ENCODE measurements around the gene RAB3D.
"Not testable (repeated sequence)": the region's sequence is repeated elsewhere in the genome, so short reads cannot be mapped to it uniquely, and the experiment has no call there.

Gene RAB3D

DNA sequence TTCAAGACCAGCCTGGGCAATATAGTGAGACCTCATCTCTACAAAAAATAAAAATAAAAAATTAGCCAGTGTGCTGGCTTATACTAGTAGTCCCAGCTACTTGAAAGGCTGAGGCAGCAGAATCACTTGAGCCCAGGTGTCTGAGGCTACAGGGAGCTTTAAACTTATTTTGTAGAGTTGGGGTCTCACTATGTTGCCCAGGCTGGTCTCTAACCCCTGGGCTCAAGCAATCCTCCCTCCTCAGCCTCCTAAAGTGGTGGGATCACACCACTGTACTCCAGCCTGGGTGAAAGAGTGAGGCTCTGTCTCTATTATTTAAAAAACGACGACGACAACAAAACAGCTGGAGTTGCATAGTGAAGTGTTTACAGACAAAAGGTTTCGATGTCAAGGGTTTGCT, 8.0 kb downstream of the RAB3D start:
- Mint-ChIP-seq H3K4me3 (no peak overlapping the region), H3K27ac (no peak overlapping the region), H3K27me3 (no peaks in the 10 kb centered on the region), H3K4me1 (no peaks in the 10 kb centered on the region), H3K36me3 (peaks cover 10% of the 10 kb centered on the region), H3K9me3 (no peaks in the 10 kb centered on the region)

DNA sequence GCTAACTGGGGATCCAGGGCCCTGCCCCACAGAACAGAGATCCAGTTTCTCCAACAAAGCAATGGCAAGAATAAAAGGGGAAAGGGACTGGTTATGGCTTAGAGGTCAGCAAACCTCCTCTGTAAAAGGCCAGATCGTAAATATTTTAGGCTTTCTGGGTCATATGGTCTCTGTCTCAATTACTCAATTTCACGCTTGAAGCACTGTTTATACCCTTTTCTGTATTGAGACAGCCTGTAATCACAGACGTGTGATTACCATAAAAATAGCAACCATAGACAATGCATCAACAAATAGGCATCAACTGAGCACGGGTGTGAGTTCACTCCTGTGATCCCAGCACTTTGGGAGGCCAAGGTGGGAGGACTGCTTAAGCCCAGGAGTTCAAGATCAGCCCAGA, 9.3 kb downstream of the RAB3D start:
- Mint-ChIP-seq H3K9me3 (no peaks in the 10 kb centered on the region), H3K27ac (no peak overlapping the region), H3K36me3 (peaks cover 5% of the 10 kb centered on the region), H3K4me1 (no peaks in the 10 kb centered on the region), H3K27me3 (no peaks in the 10 kb centered on the region), H3K4me3 (no peak overlapping the region)

DNA sequence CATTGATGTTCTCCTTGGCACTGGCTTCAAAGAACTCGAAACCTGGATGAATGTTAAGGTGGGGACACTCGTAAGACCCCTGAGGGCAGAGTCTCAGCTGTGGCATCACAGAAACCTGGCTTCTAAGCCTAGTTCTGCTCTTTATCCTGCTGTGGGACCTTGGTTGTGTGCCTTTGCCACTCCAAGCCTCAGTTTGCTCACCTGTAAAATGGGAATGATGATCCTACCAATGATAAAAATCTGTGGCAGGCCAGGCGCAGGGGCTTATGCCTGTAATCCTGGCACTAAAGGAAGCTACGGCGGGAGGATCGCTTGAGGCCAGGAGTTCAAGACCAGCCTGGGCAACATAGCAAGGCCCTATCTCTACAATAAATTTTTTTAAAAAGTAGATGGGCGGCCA, 13.9 kb downstream of the RAB3D start:
- Mint-ChIP-seq H3K27me3 (no peaks in the 10 kb centered on the region), H3K4me3 (no peak overlapping the region), H3K27ac (no peak overlapping the region), H3K36me3 (no peaks in the 10 kb centered on the region), H3K9me3 (no peaks in the 10 kb centered on the region), H3K4me1 (peaks cover 18% of the 10 kb centered on the region)

DNA sequence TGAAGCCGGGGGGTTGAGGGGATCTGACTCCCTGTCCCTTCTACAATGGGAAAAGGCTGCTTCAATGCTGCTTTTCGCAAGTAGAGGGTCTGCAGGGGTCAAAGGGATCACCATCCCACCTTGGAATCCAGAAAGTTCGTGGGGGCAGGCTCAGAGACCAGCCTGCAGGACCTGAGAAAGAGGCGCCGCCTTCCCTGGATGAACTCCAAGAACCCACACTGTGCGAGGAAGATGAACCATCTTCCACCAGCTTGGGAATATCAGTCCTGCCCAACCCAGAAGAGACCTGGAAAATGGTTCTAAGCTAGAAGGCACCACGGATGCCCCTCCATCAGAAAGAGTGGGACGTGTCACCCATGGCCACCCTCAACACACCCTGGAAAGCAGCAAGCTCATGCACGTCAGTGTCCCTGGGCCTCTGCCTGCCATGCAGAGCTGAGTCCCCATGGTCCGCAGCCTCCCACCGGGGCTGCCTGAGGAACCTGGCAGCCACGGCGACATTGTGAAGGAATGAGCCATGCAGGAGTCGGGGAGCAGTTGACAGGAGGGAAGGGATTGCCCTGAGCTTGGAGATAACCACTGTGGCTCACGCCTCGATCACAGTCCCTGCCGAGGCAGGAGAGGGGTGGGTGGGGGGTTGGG, 14.6 kb downstream of the RAB3D start:
- Mint-ChIP-seq H3K9me3 (no peaks in the 10 kb centered on the region), H3K27me3 (no peaks in the 10 kb centered on the region), H3K4me1 (peaks cover 18% of the 10 kb centered on the region), H3K27ac (peak overlapping the region; percentile 79), H3K4me3 (no peak overlapping the region), H3K36me3 (no peaks in the 10 kb centered on the region)

GRCh38 chr19:11324079-11324661, 15.3 kb downstream of the RAB3D start:
- H3K27ac Mint-ChIP-seq = peak overlapping the region; percentile 79
- peaks cover 18% of the 10 kb centered on the region for H3K4me1 Mint-ChIP-seq
- no peaks in the 10 kb centered on the region for H3K27me3 Mint-ChIP-seq
- H3K36me3 Mint-ChIP-seq = no peaks in the 10 kb centered on the region
- peak overlapping the region; percentile 39 for H3K4me3 Mint-ChIP-seq
- no peaks in the 10 kb centered on the region for H3K9me3 Mint-ChIP-seq

GRCh38 chr19:11323601-11324078, 15.8 kb downstream of the RAB3D start:
- Mint-ChIP-seq H3K9me3 (no peaks in the 10 kb centered on the region), H3K4me3 (peak overlapping the region; percentile 39), H3K36me3 (no peaks in the 10 kb centered on the region), H3K27ac (peak overlapping the region; percentile 79), H3K4me1 (peaks cover 18% of the 10 kb centered on the region), H3K27me3 (peaks cover 2% of the 10 kb centered on the region)

GRCh38 chr19:11322269-11323024, 17.0 kb downstream of the RAB3D start:
- H3K9me3 Mint-ChIP-seq = no peaks in the 10 kb centered on the region
- H3K36me3 Mint-ChIP-seq = no peaks in the 10 kb centered on the region
- H3K4me3 Mint-ChIP-seq = no peak overlapping the region
- no peak overlapping the region for H3K27ac Mint-ChIP-seq
- H3K4me1 Mint-ChIP-seq = peaks cover 18% of the 10 kb centered on the region
- H3K27me3 Mint-ChIP-seq = peaks cover 3% of the 10 kb centered on the region

DNA sequence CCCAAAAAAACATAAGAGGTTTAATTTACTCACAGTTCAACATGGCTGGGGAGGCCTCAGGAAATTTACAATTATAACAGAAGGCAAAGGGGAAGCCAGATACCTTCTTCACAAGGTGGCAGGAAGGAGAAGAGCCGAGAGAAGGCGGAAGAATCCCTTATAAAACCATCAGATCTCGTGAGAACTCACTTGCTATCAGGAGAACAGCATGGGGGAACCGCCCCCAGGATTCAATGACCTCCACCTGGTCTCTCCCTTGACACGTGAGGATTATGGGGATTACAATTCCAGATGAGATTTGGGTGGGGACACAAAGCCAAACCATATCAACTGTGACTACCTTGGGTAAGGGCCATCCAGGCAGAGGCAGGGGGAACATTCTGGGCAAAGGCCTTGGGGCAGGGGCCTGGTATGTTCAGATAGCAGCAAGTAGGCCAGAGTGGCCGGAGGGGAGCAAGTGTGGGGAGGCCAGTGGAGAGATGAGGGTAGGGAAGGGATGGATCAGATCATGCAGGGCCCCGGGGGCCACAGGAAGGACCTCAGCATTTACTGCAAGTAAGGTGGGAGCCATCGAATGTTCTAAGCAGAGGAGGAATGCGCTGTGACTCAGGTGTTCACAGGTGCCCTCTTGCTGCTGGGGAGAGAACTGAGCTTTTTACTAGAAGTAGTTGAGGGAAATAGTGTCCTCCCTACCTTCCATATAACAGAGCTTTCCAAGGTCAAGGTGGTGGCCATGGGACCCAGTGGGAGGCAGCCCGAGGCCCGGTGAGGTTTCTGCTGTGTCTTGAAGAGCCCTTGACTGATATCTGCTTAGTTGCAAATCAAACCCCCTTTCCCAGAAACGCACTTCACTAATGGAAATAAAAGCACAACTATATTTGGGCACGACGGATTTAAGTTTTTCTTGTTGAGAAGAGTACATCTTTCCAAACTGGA, 18.0 kb downstream of the RAB3D start:
- Mint-ChIP-seq H3K27me3 (peaks cover 6% of the 10 kb centered on the region), H3K9me3 (no peaks in the 10 kb centered on the region), H3K36me3 (no peaks in the 10 kb centered on the region), H3K4me1 (peaks cover 18% of the 10 kb centered on the region), H3K27ac (no peak overlapping the region), H3K4me3 (no peak overlapping the region)

DNA sequence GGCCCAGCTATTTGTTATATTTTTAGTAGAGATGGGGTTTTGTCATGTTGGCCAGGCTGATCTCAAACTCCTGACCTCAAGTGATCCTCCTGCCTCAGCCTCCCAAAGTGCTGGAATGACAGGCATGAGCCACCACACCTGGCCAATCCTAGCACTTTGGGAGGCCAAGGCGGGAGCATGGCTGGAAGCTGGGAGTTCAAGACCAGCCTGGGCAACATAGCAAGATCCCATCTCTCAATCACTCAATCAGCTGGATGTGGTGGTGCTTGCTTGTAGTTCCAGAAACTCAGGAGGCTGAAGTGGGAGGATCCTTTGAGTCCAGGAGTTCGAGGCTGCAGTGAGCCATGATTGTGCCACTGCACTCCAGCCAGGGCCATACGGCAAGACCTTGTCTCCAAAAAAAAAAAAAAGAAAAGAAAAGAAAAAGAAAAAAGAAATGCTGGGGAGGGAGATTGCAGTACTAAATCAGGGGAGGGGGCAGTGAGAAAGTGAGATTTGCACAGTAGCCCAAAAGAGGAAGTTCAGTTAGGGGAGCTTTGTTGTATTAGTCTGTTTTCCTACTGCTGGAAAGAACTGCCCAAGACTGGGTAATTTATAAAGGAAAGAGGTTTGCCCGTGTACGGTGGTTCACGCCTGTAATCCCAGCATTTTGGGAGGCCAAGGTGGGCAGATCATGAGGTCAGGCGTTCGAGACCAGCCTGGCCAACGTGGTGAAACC, 19.0 kb downstream of the RAB3D start:
- not testable (repeated sequence) for H3K4me3 Mint-ChIP-seq

DNA sequence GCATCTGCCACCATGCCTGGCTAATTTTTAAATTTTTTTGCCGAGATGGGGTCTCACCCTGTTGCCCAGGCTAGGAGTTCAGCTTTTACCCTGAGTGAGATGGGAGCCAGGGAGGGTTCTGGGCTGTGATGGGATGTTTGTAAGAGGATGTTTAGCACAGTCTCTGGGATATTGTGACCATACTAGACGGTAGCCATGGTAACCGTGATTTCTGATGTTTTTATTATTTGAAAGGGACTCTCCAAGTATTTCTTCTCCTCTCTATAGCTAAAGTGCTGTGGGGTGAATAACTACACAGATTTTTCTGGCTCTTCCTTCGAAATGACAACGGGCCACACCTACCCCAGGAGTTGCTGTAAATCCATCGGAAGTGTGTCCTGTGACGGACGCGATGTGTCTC, 33.1 kb downstream of the RAB3D start:
- Mint-ChIP-seq H3K27ac (peak overlapping the region; percentile 30), H3K27me3 (peaks cover 4% of the 10 kb centered on the region), H3K9me3 (no peaks in the 10 kb centered on the region), H3K36me3 (no peaks in the 10 kb centered on the region), H3K4me3 (no peak overlapping the region), H3K4me1 (no peaks in the 10 kb centered on the region)

More for the DNA sequence above, 19.0 kb downstream of the RAB3D start:
- H3K27me3 Mint-ChIP-seq, H3K9me3 Mint-ChIP-seq, H3K36me3 Mint-ChIP-seq, H3K27ac Mint-ChIP-seq: not testable (repeated sequence)
- peaks cover 18% of the 10 kb centered on the region for H3K4me1 Mint-ChIP-seq

DNA sequence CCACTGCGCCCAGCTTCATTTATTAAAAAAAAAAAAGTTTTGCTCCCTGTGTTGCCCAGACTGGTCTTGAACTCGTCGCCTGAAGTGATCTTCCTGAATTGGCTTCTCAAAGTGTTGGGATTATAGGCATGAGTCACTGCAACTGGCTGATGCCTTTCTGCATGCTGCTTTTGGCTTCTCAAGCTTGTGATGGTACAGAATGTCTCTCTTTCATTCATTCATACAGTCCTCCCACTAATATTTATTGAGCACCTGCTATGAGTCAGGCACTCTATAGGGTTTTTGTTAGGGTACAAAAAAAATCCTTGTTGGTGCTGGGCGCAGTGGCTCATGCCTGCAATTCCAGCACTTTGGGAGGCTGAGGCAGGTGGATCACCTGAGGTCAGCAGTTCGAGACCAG, 34.5 kb downstream of the RAB3D start:
- no peaks in the 10 kb centered on the region for H3K36me3 Mint-ChIP-seq
- no peaks in the 10 kb centered on the region for H3K9me3 Mint-ChIP-seq
- H3K4me3 Mint-ChIP-seq = no peak overlapping the region
- H3K27me3 Mint-ChIP-seq = peaks cover 3% of the 10 kb centered on the region
- H3K4me1 Mint-ChIP-seq = no peaks in the 10 kb centered on the region
- H3K27ac Mint-ChIP-seq = no peak overlapping the region

GRCh38 chr19:11300811-11301120, 38.7 kb downstream of the RAB3D start:
- no peak overlapping the region for H3K4me3 Mint-ChIP-seq
- no peaks in the 10 kb centered on the region for H3K36me3 Mint-ChIP-seq
- no peak overlapping the region for H3K27ac Mint-ChIP-seq
- H3K9me3 Mint-ChIP-seq = no peaks in the 10 kb centered on the region
- peaks cover 1% of the 10 kb centered on the region for H3K27me3 Mint-ChIP-seq
- no peaks in the 10 kb centered on the region for H3K4me1 Mint-ChIP-seq

GRCh38 chr19:11299946-11300810, 39.3 kb downstream of the RAB3D start:
- H3K4me3 Mint-ChIP-seq = no peak overlapping the region
- no peaks in the 10 kb centered on the region for H3K36me3 Mint-ChIP-seq
- H3K27ac Mint-ChIP-seq = no peak overlapping the region
- no peaks in the 10 kb centered on the region for H3K9me3 Mint-ChIP-seq
- H3K4me1 Mint-ChIP-seq = no peaks in the 10 kb centered on the region
- H3K27me3 Mint-ChIP-seq = peaks cover 1% of the 10 kb centered on the region

DNA sequence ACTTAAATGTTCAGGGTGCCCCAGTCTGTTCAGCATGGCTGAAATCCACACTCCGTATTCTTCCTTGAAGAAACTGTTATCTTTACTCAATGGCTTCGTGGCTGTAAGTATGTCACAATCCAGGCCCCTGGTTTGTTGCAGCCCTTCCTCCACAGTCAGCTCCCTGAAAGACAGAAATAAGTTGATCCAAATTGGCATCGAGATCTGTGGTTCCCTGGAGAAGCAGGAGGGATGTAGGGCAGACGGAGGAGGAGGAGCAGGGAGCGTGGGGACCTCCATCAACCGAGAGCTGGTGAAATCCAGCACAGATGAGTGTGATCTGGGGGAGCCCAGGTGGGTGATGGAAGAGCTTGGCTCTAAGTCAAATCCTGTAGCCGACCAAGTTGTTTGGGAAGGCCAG, 43.2 kb downstream of the RAB3D start:
- Mint-ChIP-seq H3K4me3 (no peak overlapping the region), H3K27me3 (peaks cover 4% of the 10 kb centered on the region), H3K36me3 (no peaks in the 10 kb centered on the region), H3K4me1 (peaks cover 9% of the 10 kb centered on the region), H3K9me3 (no peaks in the 10 kb centered on the region), H3K27ac (no peak overlapping the region)

All from activated naive CD4-positive, alpha-beta T cell treated with anti-CD3 and anti-CD28 coated beads, Interleukin-2, amount 50 U/mL, for 24 hours (primary cell).